Endothelial cell of umbilical vein (primary cell): Measurements from ENCODE around the gene LGALS7. TPM values are rescaled to one million over a fixed set of nuclear protein-coding genes. Genes with fewer than 3 reads are reported as not detected.

Experiments
- BruUV-seq: library from RNA; stranded (reverse); fragments of 400-500 nt; replicated peaks from 2 replicates; lab custom pipeline; 2021; lab: Mats Ljungman, UMichigan
- CTCF ChIA-PET: fragments of 300-600, 350-600 bp; sonication (Branson Sonifier 250); formaldehyde crosslinking; loops from one replicate; lab custom pipeline; 2021; ENCODE audit warnings: antibody characterized with exemption, inconsistent platforms; lab: Charles Lee
- POLR2A ChIA-PET: fragments of 300-600, 350-600 bp; sonication (Branson Sonifier 250); formaldehyde crosslinking; loops from one replicate; lab custom pipeline; 2021; ENCODE audit warnings: antibody characterized with exemption, inconsistent platforms; lab: Charles Lee
- DNase-seq: peaks from one replicate; pipeline ENCODE4 v3.0.0-alpha.2; 2011; ENCODE audit warnings: low read depth, low spot score
- FAIRE-seq: peaks from 2 replicates; lab custom pipeline; 2011; peaks lifted over from hg19 to GRCh38; lab: Jason Lieb, UNC
- H2AFZ ChIP-seq: 2 replicates; pipeline ENCODE4 v1.6.0; 2012; ENCODE audit warnings: low read depth, low read length, control low read depth, inconsistent platforms
- H3K27ac ChIP-seq: 2 replicates; pipeline ENCODE4 v1.5.1; 2011; ENCODE audit warnings: low read depth, mild to moderate bottlenecking, control low read depth, low read length, moderate library complexity; ENCODE audit not compliant: insufficient read depth
- H3K27me3 ChIP-seq, 2 experiments: 2 replicates each; pipeline versions ENCODE4 v1.6.0 to v1.6.1; 2011; ENCODE audit warnings: low read length in 2 of 2, mixed read lengths in 1 of 2; ENCODE audit not compliant: control insufficient read depth in 2 of 2, insufficient read depth in 2 of 2
- H3K36me3 ChIP-seq, 2 experiments: 2 replicates in 1 of 2; 3 replicates in 1 of 2; pipeline ENCODE4 v1.5.1; 2011; ENCODE audit warnings: low read length in 2 of 2, mild to moderate bottlenecking in 1 of 2, moderate library complexity in 1 of 2; ENCODE audit not compliant: control insufficient read depth in 2 of 2, insufficient read depth in 2 of 2; ENCODE audit errors: extremely low read depth in 1 of 2
- H3K4me1 ChIP-seq: 3 replicates; pipeline ENCODE4 v1.5.1; 2011; ENCODE audit warnings: mild to moderate bottlenecking, low read length; ENCODE audit not compliant: control insufficient read depth, insufficient read depth; ENCODE audit errors: extremely low read depth
- H3K4me2 ChIP-seq: 2 replicates; pipeline ENCODE4 v1.6.1; 2011; ENCODE audit warnings: low read length, control low read depth, mixed read lengths; ENCODE audit not compliant: insufficient read depth
- H3K4me3 ChIP-seq, 3 experiments: fragments of 200-600 bp in 1 of 3; sonication (generic), shearing (Covaris generic) in 1 of 3; replicated peaks in 1 of 3; 2 replicates each; pipeline ENCODE4 v1.5.1; 2011 to 2016; ENCODE audit warnings: control low read depth in 3 of 3, low read length in 3 of 3, mild to moderate bottlenecking in 2 of 3, inconsistent platforms in 1 of 3, low read depth in 1 of 3, moderate library complexity in 1 of 3; ENCODE audit not compliant: insufficient read depth in 1 of 3
- H3K79me2 ChIP-seq: 2 replicates; pipeline ENCODE4 v1.6.0; 2012; ENCODE audit warnings: low read length, inconsistent platforms; ENCODE audit not compliant: control insufficient read depth, insufficient read depth
- H3K9ac ChIP-seq: replicated peaks from 2 replicates; pipeline ENCODE3; 2011; ENCODE audit warnings: low read length, control low read depth; ENCODE audit not compliant: insufficient read depth; ENCODE audit errors: extremely low read depth
- H3K9me1 ChIP-seq: replicated peaks from 3 replicates; pipeline ENCODE4 v1.6.0; 2011; ENCODE audit warnings: mild to moderate bottlenecking, low read length; ENCODE audit not compliant: control insufficient read depth, insufficient read depth; ENCODE audit errors: extremely low read depth
- H3K9me3 ChIP-seq: replicated peaks from 2 replicates; pipeline ENCODE4 v1.5.1; 2012; ENCODE audit warnings: low read length, inconsistent platforms; ENCODE audit not compliant: control insufficient read depth, insufficient read depth
- H4K20me1 ChIP-seq: replicated peaks from 2 replicates; pipeline ENCODE3; 2011; ENCODE audit warnings: mild to moderate bottlenecking, low read length; ENCODE audit not compliant: control insufficient read depth, insufficient read depth; ENCODE audit errors: extremely low read depth
- FOS ChIP-seq: IDR thresholded peaks from 2 replicates; pipeline ENCODE4 v1.6.1; 2011; ENCODE audit warnings: mild to moderate bottlenecking, low read length, moderate library complexity, borderline replicate concordance; ENCODE audit not compliant: insufficient read depth
- GATA2 ChIP-seq: IDR thresholded peaks from 2 replicates; pipeline ENCODE4 v1.7.0; 2011; ENCODE audit warnings: low read depth, mild to moderate bottlenecking, moderate library complexity, mixed read lengths, low read length; ENCODE audit not compliant: insufficient read length, insufficient read depth
- JUN ChIP-seq: IDR thresholded peaks from 2 replicates; pipeline ENCODE4 v1.6.1; 2011; ENCODE audit warnings: borderline replicate concordance, low read depth; ENCODE audit not compliant: insufficient read length, insufficient read depth
- MAX ChIP-seq: IDR thresholded peaks from 2 replicates; pipeline ENCODE4 v1.6.1; 2011; ENCODE audit not compliant: insufficient read depth, insufficient read length
- MYC ChIP-seq: IDR thresholded peaks from one replicate; pipeline ENCODE4 v1.6.1; 2011; ENCODE audit warnings: mild to moderate bottlenecking, low read depth, low read length
- POLR2A ChIP-seq: IDR thresholded peaks from 2 replicates; pipeline ENCODE4 v1.6.1; 2012; ENCODE audit warnings: low read depth, mild to moderate bottlenecking, control low read depth, low read length
- dilution Hi-C: fragments of 300-500 bp; cut with MboI; formaldehyde crosslinking; loops from one replicate; pipeline ENCODE4 v1.15.0; 2019; ENCODE audit warnings: low sequenced_read_pairs; ENCODE audit not compliant: extremely low pct_ligation_motif_present
- intact Hi-C: fragments of 100-400 bp; cut with micrococcal nuclease; formaldehyde crosslinking; loops from one replicate; pipeline ENCODE4 v1.10.0; 2022
- polyA plus RNA-seq, 4 experiments: library from polyadenylated mRNA; depleted of rRNA in 3 of 4; stranded (reverse) in 3 of 4; unstranded in 1 of 4; fragments of >200 nt; gene quantifications; 2 replicates each; pipeline versions ENCODE4 v1.2.1 to v1.2.3, GENCODE V29; 2011 to 2012; ENCODE audit warnings: missing spikeins in 1 of 4
- total RNA-seq: library from RNA; stranded (reverse); gene quantifications from 2 replicates; pipeline ENCODE4 v1.2.3, GENCODE V29; 2021
- TF ChIP-seq, protein P1 (sequence below), 2 donors: IDR thresholded peaks; 1 replicate in 1 of 2; 2 replicates in 1 of 2; pipeline ENCODE4 v1.5.1; 2011; ENCODE audit warnings: low read length in 2 of 2, mild to moderate bottlenecking in 2 of 2, moderate library complexity in 2 of 2, control low read depth in 1 of 2, inconsistent platforms in 1 of 2, low read depth in 1 of 2; ENCODE audit not compliant: insufficient read depth in 1 of 2; ENCODE audit errors: extremely low read depth in 1 of 2

LGALS7 gene
- total and polyA plus RNA-seq, 2 donors (not counting 3 experiments of a cell fraction or from before 2014, with no cell fraction given), result not detected

DNA sequence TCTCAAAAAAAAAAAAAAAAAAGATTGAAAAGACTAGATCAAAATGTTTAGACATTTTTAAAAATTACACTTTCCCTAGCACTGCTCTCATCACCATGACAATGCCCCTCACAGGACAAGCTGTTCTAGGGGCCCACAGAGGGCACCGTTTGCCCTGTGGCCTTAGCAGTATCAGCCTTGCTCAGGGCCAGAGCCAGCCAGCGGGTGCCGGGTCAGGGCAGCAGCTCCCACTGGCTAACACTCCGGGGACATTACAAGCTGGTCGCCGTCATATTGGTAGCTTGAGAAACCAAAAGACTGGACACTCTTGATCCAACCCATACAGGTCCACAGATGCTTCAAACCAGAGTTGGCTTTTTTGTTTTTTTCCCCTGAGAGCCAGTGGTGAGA lies 47.0 kb downstream of the LGALS7 start:
- Histone ChIP-seq H3K27ac (no peak overlapping the region), H3K36me3 (peaks cover 20 to 75% of the 10 kb centered on the region in 2 experiments), H3K4me1 (no peaks in the 10 kb centered on the region), H4K20me1 (no peaks in the 10 kb centered on the region), H3K4me2 (no peak overlapping the region), H3K79me2 (no peaks in the 10 kb centered on the region), H3K9ac (no peak overlapping the region), H3K9me3 (no peaks in the 10 kb centered on the region), H3K9me1 (no peaks in the 10 kb centered on the region), H2AFZ (no peak overlapping the region), H3K27me3 (no peaks in the 10 kb centered on the region), H3K4me3 (no peak overlapping the region)
- no peak for FAIRE-seq
- BruUV-seq, result no TSS peak
- POLR2A ChIA-PET, result no interaction called here
- no peak for DNase-seq
- intact Hi-C loops, result no loop called here
- dilution Hi-C loops, result no loop called here
- CTCF ChIA-PET, result no interaction called here
- TF ChIP-seq JUN (no peak), MAX (no peak), MYC (no peak), GATA2 (no peak), FOS (no peak), POLR2A (no peak)
- TF ChIP-seq, protein P1, sequence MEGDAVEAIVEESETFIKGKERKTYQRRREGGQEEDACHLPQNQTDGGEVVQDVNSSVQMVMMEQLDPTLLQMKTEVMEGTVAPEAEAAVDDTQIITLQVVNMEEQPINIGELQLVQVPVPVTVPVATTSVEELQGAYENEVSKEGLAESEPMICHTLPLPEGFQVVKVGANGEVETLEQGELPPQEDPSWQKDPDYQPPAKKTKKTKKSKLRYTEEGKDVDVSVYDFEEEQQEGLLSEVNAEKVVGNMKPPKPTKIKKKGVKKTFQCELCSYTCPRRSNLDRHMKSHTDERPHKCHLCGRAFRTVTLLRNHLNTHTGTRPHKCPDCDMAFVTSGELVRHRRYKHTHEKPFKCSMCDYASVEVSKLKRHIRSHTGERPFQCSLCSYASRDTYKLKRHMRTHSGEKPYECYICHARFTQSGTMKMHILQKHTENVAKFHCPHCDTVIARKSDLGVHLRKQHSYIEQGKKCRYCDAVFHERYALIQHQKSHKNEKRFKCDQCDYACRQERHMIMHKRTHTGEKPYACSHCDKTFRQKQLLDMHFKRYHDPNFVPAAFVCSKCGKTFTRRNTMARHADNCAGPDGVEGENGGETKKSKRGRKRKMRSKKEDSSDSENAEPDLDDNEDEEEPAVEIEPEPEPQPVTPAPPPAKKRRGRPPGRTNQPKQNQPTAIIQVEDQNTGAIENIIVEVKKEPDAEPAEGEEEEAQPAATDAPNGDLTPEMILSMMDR (IDR thresholded peaks at IDR 0.05; ENCODE audit: extremely low read depth in 1 of 2, insufficient read depth in 1 of 2, low read depth in 1 of 2, low read length in 2 of 2), result no peak
